HepG2 (cell line): ENCODE results near the gene ESYT2.

Source experiments
- ZNF142 ChIP-seq: sonication (generic); formaldehyde crosslinking; IDR thresholded peaks from 2 replicates; pipeline ENCODE4 v1.4.0; 2020; ENCODE audit warnings: missing genetic modification reagents
- TF ChIP-seq, protein P1 (sequence below), 2 experiments: IDR thresholded peaks; 2 replicates each; pipeline ENCODE4 v1.6.1; 2011 to 2012; ENCODE audit warnings: low read length in 2 of 2, borderline replicate concordance in 1 of 2, low read depth in 1 of 2, mild to moderate bottlenecking in 1 of 2, moderate library complexity in 1 of 2
- TF ChIP-seq, protein P2 (sequence below): sonication (generic); formaldehyde crosslinking; IDR thresholded peaks from 2 replicates; pipeline ENCODE4 v1.4.0; 2020; ENCODE audit warnings: missing genetic modification reagents

DNA sequence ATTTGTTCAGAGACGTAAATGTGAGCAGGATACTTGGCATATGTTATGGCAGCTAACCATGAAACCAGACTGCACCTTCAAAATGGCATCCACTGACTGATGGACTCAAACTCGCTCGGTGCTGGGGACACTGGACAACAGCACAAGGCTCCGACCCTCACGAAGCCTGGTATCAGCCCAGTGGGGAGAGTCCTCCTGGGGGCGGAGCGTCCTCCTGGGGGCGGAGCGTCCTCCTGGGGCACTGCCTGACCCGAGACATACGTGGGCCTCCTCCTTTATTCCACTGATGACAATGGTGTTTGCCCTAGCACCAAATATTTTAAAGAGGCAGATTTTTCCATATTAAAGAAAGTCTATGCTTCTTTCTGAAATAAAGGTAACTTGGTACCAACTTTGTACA, 39.5 kb downstream of the ESYT2 start:
- TF ChIP-seq, protein P1, sequence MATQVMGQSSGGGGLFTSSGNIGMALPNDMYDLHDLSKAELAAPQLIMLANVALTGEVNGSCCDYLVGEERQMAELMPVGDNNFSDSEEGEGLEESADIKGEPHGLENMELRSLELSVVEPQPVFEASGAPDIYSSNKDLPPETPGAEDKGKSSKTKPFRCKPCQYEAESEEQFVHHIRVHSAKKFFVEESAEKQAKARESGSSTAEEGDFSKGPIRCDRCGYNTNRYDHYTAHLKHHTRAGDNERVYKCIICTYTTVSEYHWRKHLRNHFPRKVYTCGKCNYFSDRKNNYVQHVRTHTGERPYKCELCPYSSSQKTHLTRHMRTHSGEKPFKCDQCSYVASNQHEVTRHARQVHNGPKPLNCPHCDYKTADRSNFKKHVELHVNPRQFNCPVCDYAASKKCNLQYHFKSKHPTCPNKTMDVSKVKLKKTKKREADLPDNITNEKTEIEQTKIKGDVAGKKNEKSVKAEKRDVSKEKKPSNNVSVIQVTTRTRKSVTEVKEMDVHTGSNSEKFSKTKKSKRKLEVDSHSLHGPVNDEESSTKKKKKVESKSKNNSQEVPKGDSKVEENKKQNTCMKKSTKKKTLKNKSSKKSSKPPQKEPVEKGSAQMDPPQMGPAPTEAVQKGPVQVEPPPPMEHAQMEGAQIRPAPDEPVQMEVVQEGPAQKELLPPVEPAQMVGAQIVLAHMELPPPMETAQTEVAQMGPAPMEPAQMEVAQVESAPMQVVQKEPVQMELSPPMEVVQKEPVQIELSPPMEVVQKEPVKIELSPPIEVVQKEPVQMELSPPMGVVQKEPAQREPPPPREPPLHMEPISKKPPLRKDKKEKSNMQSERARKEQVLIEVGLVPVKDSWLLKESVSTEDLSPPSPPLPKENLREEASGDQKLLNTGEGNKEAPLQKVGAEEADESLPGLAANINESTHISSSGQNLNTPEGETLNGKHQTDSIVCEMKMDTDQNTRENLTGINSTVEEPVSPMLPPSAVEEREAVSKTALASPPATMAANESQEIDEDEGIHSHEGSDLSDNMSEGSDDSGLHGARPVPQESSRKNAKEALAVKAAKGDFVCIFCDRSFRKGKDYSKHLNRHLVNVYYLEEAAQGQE (IDR thresholded peaks at IDR 0.05; ENCODE audit: borderline replicate concordance in 1 of 2, low read depth in 1 of 2, low read length in 2 of 2): no peak
- TF ChIP-seq, protein P2, sequence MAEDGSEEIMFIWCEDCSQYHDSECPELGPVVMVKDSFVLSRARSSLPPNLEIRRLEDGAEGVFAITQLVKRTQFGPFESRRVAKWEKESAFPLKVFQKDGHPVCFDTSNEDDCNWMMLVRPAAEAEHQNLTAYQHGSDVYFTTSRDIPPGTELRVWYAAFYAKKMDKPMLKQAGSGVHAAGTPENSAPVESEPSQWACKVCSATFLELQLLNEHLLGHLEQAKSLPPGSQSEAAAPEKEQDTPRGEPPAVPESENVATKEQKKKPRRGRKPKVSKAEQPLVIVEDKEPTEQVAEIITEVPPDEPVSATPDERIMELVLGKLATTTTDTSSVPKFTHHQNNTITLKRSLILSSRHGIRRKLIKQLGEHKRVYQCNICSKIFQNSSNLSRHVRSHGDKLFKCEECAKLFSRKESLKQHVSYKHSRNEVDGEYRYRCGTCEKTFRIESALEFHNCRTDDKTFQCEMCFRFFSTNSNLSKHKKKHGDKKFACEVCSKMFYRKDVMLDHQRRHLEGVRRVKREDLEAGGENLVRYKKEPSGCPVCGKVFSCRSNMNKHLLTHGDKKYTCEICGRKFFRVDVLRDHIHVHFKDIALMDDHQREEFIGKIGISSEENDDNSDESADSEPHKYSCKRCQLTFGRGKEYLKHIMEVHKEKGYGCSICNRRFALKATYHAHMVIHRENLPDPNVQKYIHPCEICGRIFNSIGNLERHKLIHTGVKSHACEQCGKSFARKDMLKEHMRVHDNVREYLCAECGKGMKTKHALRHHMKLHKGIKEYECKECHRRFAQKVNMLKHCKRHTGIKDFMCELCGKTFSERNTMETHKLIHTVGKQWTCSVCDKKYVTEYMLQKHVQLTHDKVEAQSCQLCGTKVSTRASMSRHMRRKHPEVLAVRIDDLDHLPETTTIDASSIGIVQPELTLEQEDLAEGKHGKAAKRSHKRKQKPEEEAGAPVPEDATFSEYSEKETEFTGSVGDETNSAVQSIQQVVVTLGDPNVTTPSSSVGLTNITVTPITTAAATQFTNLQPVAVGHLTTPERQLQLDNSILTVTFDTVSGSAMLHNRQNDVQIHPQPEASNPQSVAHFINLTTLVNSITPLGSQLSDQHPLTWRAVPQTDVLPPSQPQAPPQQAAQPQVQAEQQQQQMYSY (CRISPR knock-in tag): no peak
- TF ChIP-seq ZNF142: no peak
